ENCODE results near the gene MCC. TPM values are rescaled to one million over a fixed set of nuclear protein-coding genes. Genes with fewer than 3 reads are reported as not detected.

The MCC gene
- total RNA-seq, 1 donor from 2014 or later, result 22.7 TPM

GRCh38 chr5:113017881-113018635 lies 470.2 kb downstream of the MCC start:
- TF ChIP-seq CTCF (IDR thresholded peaks at IDR 0.05; ENCODE audit: unreplicated experiment), result no peak
- Mint-ChIP-seq H3K9me3 (ENCODE audit: unreplicated experiment) (no peaks in the 10 kb centered on the region), H3K27me3 (ENCODE audit: unreplicated experiment) (no peaks in the 10 kb centered on the region), H3K4me1 (ENCODE audit: unreplicated experiment) (peaks cover 6% of the 10 kb centered on the region), H3K36me3 (ENCODE audit: low read depth, unreplicated experiment) (peaks cover 11% of the 10 kb centered on the region), H3K4me3 (ENCODE audit: unreplicated experiment) (no peak overlapping the region), H3K27ac (ENCODE audit: unreplicated experiment) (no peak overlapping the region)
- no peak for DNase-seq (ENCODE audit: low spot score)

GRCh38 chr5:113005454-113005853 lies 482.8 kb downstream of the MCC start:
- no peak for TF ChIP-seq CTCF (IDR thresholded peaks at IDR 0.05; ENCODE audit: unreplicated experiment)
- Mint-ChIP-seq H3K36me3 (ENCODE audit: low read depth, unreplicated experiment) (peaks cover 23% of the 10 kb centered on the region), H3K9me3 (ENCODE audit: unreplicated experiment) (no peaks in the 10 kb centered on the region), H3K27me3 (ENCODE audit: unreplicated experiment) (no peaks in the 10 kb centered on the region), H3K27ac (ENCODE audit: unreplicated experiment) (no peak overlapping the region), H3K4me1 (ENCODE audit: unreplicated experiment) (no peaks in the 10 kb centered on the region), H3K4me3 (ENCODE audit: unreplicated experiment) (no peak overlapping the region)
- no peak for DNase-seq (ENCODE audit: low spot score)

- no peak for DNase-seq (ENCODE audit: low spot score)
- Mint-ChIP-seq H3K27me3 (ENCODE audit: unreplicated experiment) (no peaks in the 10 kb centered on the region), H3K27ac (ENCODE audit: unreplicated experiment) (no peak overlapping the region), H3K4me1 (ENCODE audit: unreplicated experiment) (no peaks in the 10 kb centered on the region), H3K9me3 (ENCODE audit: unreplicated experiment) (no peaks in the 10 kb centered on the region), H3K36me3 (ENCODE audit: low read depth, unreplicated experiment) (peaks cover 18% of the 10 kb centered on the region), H3K4me3 (ENCODE audit: unreplicated experiment) (no peak overlapping the region)
- no peak for TF ChIP-seq CTCF (IDR thresholded peaks at IDR 0.05; ENCODE audit: unreplicated experiment)
Observed at GRCh38 chr5:113003763-113004162, 484.5 kb downstream of the MCC start.

- TF ChIP-seq CTCF (IDR thresholded peaks at IDR 0.05; ENCODE audit: unreplicated experiment), result no peak
- Mint-ChIP-seq H3K27me3 (ENCODE audit: unreplicated experiment) (no peaks in the 10 kb centered on the region), H3K4me1 (ENCODE audit: unreplicated experiment) (no peaks in the 10 kb centered on the region), H3K4me3 (ENCODE audit: unreplicated experiment) (no peak overlapping the region), H3K27ac (ENCODE audit: unreplicated experiment) (no peak overlapping the region), H3K36me3 (ENCODE audit: low read depth, unreplicated experiment) (peaks cover 21% of the 10 kb centered on the region), H3K9me3 (ENCODE audit: unreplicated experiment) (no peaks in the 10 kb centered on the region)
- DNase-seq (ENCODE audit: low spot score), result no peak
Observed at GRCh38 chr5:113002423-113002822, 485.8 kb downstream of the MCC start.

- H3K9me3 Mint-ChIP-seq (ENCODE audit: unreplicated experiment), result no peaks in the 10 kb centered on the region
- H3K27ac Mint-ChIP-seq (ENCODE audit: unreplicated experiment), result no peak overlapping the region
- no peak overlapping the region for H3K4me3 Mint-ChIP-seq (ENCODE audit: unreplicated experiment)
- no peaks in the 10 kb centered on the region for H3K27me3 Mint-ChIP-seq (ENCODE audit: unreplicated experiment)
- no peak for DNase-seq (ENCODE audit: low spot score)
- TF ChIP-seq CTCF (IDR thresholded peaks at IDR 0.05; ENCODE audit: unreplicated experiment), result no peak
- peaks cover 17% of the 10 kb centered on the region for H3K36me3 Mint-ChIP-seq (ENCODE audit: low read depth, unreplicated experiment)
- peaks cover 6% of the 10 kb centered on the region for H3K4me1 Mint-ChIP-seq (ENCODE audit: unreplicated experiment)
Observed at GRCh38 chr5:113000466-113000865, 487.8 kb downstream of the MCC start.

All from endothelial cell (in vitro differentiated cells).